ENCODE results near the gene DOCK3.
"Not testable (repeated sequence)": the region's sequence is repeated elsewhere in the genome, so short reads cannot be mapped to it uniquely, and the experiment has no call there.

Gene DOCK3

GRCh38 chr3:50961386-50961785 is 286.7 kb downstream of the DOCK3 start:
- Mint-ChIP-seq H3K27ac (ENCODE audit: low read depth) (no peak overlapping the region), H3K27me3 (peaks cover 46% of the 10 kb centered on the region), H3K36me3 (ENCODE audit: insufficient read depth) (no peaks in the 10 kb centered on the region), H3K4me3 (no peak overlapping the region), H3K9me3 (no peaks in the 10 kb centered on the region), H3K4me1 (no peaks in the 10 kb centered on the region)
- ATAC-seq (replicated peaks; ENCODE audit: extremely low read depth, poor library complexity, severe bottlenecking) (no peak), DNase-seq (ENCODE audit: low spot score in 2 of 2) (no peak)

DNA sequence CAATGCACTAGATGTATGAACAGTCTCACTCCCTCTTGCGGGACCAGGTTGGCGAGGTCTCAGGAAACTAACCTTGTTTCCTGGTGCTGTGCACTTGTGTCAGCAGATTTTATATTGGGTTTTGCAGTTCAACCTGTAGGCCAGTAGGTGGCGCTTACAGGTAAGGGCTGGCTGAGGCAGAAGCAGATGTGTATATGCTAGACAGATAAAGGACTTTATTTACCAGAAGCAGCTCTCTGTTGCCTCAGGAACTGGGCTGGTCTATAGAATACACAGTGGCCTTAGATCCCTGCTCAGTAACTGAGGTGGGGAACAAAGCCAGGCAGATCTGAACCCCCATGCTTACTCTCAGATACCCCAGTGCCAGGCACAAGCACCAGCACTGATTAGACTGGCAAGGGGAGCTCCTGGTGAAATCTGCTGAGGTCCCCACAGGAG is 296.8 kb downstream of the DOCK3 start:
- Mint-ChIP-seq H3K36me3 (ENCODE audit: insufficient read depth) (no peaks in the 10 kb centered on the region), H3K27me3 (no peaks in the 10 kb centered on the region), H3K27ac (ENCODE audit: low read depth) (peak overlapping the region; percentile 44), H3K4me3 (no peak overlapping the region), H3K4me1 (peaks cover 18% of the 10 kb centered on the region), H3K9me3 (no peaks in the 10 kb centered on the region)
- DNase-seq (ENCODE audit: low spot score in 2 of 2) (peak; percentile 33 to 58), ATAC-seq (replicated peaks; ENCODE audit: extremely low read depth, poor library complexity, severe bottlenecking) (peak; percentile 76)

GRCh38 chr3:50972029-50972428 is 297.3 kb downstream of the DOCK3 start:
- H3K27me3 Mint-ChIP-seq, result no peaks in the 10 kb centered on the region
- H3K9me3 Mint-ChIP-seq, result no peaks in the 10 kb centered on the region
- ATAC-seq (replicated peaks; ENCODE audit: extremely low read depth, poor library complexity, severe bottlenecking), result peak; percentile 26
- peak overlapping the region; percentile 44 for H3K27ac Mint-ChIP-seq (ENCODE audit: low read depth)
- peaks cover 18% of the 10 kb centered on the region for H3K4me1 Mint-ChIP-seq
- no peak for DNase-seq (ENCODE audit: low spot score in 2 of 2)
- H3K4me3 Mint-ChIP-seq, result no peak overlapping the region
- H3K36me3 Mint-ChIP-seq (ENCODE audit: insufficient read depth), result no peaks in the 10 kb centered on the region

- not testable (repeated sequence) for H3K27ac Mint-ChIP-seq (ENCODE audit: low read depth); DNase-seq (ENCODE audit: low spot score in 2 of 2)
These were observed 303.9 kb downstream of the DOCK3 start for GRCh38 chr3:50978586-50978985.

GRCh38 chr3:50978991-50979667 is 304.4 kb downstream of the DOCK3 start:
- Mint-ChIP-seq H3K4me3 (no peak overlapping the region), H3K9me3 (peaks cover 4% of the 10 kb centered on the region), H3K27ac (ENCODE audit: low read depth) (no peak overlapping the region), H3K36me3 (ENCODE audit: insufficient read depth) (no peaks in the 10 kb centered on the region), H3K27me3 (no peaks in the 10 kb centered on the region), H3K4me1 (peaks cover 9% of the 10 kb centered on the region)
- ATAC-seq (replicated peaks; ENCODE audit: extremely low read depth, poor library complexity, severe bottlenecking) (no peak), DNase-seq (ENCODE audit: low spot score in 2 of 2) (no peak)

More at GRCh38 chr3:50978586-50978985, 303.9 kb downstream of the DOCK3 start:
- ATAC-seq (replicated peaks; ENCODE audit: extremely low read depth, poor library complexity, severe bottlenecking); H3K9me3 Mint-ChIP-seq; H3K4me3 Mint-ChIP-seq; H3K36me3 Mint-ChIP-seq (ENCODE audit: insufficient read depth); H3K4me1 Mint-ChIP-seq; H3K27me3 Mint-ChIP-seq: not testable (repeated sequence)

- ATAC-seq (replicated peaks; ENCODE audit: extremely low read depth, poor library complexity, severe bottlenecking) (no peak), DNase-seq (ENCODE audit: low spot score in 2 of 2) (no peak)
- Mint-ChIP-seq H3K9me3 (peaks cover 10% of the 10 kb centered on the region), H3K4me1 (peaks cover 9% of the 10 kb centered on the region), H3K4me3 (no peak overlapping the region), H3K27ac (ENCODE audit: low read depth) (no peak overlapping the region), H3K27me3 (no peaks in the 10 kb centered on the region), H3K36me3 (ENCODE audit: insufficient read depth) (no peaks in the 10 kb centered on the region)
These were observed 308.0 kb downstream of the DOCK3 start for GRCh38 chr3:50982540-50983325.

- no peaks in the 10 kb centered on the region for H3K27me3 Mint-ChIP-seq
- no peaks in the 10 kb centered on the region for H3K36me3 Mint-ChIP-seq (ENCODE audit: insufficient read depth)
- H3K9me3 Mint-ChIP-seq, result peaks cover 10% of the 10 kb centered on the region
- H3K4me3 Mint-ChIP-seq, result no peak overlapping the region
- no peak for ATAC-seq (replicated peaks; ENCODE audit: extremely low read depth, poor library complexity, severe bottlenecking)
- DNase-seq (ENCODE audit: low spot score in 2 of 2), result no peak
- H3K27ac Mint-ChIP-seq (ENCODE audit: low read depth), result no peak overlapping the region
- peaks cover 9% of the 10 kb centered on the region for H3K4me1 Mint-ChIP-seq
These were observed 309.2 kb downstream of the DOCK3 start for GRCh38 chr3:50983887-50984286.

- H3K4me3 Mint-ChIP-seq, result no peak overlapping the region
- H3K9me3 Mint-ChIP-seq, result peaks cover 15% of the 10 kb centered on the region
- no peak for DNase-seq (ENCODE audit: low spot score in 2 of 2)
- no peaks in the 10 kb centered on the region for H3K36me3 Mint-ChIP-seq (ENCODE audit: insufficient read depth)
- no peak overlapping the region for H3K27ac Mint-ChIP-seq (ENCODE audit: low read depth)
- H3K27me3 Mint-ChIP-seq, result no peaks in the 10 kb centered on the region
- H3K4me1 Mint-ChIP-seq, result no peaks in the 10 kb centered on the region
- ATAC-seq (replicated peaks; ENCODE audit: extremely low read depth, poor library complexity, severe bottlenecking), result no peak
These were observed 311.2 kb downstream of the DOCK3 start for GRCh38 chr3:50985893-50986292.

- ATAC-seq (replicated peaks; ENCODE audit: extremely low read depth, poor library complexity, severe bottlenecking) (no peak), DNase-seq (ENCODE audit: low spot score in 2 of 2) (no peak)
- H3K4me3 Mint-ChIP-seq, result no peak overlapping the region
- H3K27me3 Mint-ChIP-seq, result no peaks in the 10 kb centered on the region
- peaks cover 19% of the 10 kb centered on the region for H3K9me3 Mint-ChIP-seq
- no peaks in the 10 kb centered on the region for H3K36me3 Mint-ChIP-seq (ENCODE audit: insufficient read depth)
- no peak overlapping the region for H3K27ac Mint-ChIP-seq (ENCODE audit: low read depth)
- H3K4me1 Mint-ChIP-seq, result no peaks in the 10 kb centered on the region
These were observed 312.0 kb downstream of the DOCK3 start for GRCh38 chr3:50986726-50987125.

DNA sequence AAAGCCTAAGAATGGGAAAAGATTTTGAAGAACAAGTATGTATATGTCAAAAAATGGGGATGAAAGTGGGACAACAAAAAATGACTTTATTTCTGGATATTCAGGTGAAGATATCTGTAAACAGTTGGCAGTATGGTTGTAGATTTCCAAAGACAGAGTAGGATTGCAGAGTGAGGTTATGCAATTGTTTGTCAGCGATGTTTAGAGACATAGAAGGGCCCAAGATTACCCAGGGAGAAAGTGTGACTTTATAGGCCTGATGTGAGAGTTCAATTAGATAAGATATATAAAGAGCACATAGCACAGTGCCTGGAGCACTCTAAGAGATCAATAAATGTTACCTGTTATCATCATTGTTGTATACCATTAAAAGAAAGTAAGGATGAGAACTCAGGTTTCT is 319.8 kb downstream of the DOCK3 start:
- Mint-ChIP-seq H3K9me3 (peaks cover 12% of the 10 kb centered on the region), H3K4me1 (peaks cover 11% of the 10 kb centered on the region), H3K27me3 (no peaks in the 10 kb centered on the region), H3K27ac (ENCODE audit: low read depth) (no peak overlapping the region), H3K4me3 (no peak overlapping the region), H3K36me3 (ENCODE audit: insufficient read depth) (no peaks in the 10 kb centered on the region)
- no peak for DNase-seq (ENCODE audit: low spot score in 2 of 2)
- ATAC-seq (replicated peaks; ENCODE audit: extremely low read depth, poor library complexity, severe bottlenecking), result no peak

DNA sequence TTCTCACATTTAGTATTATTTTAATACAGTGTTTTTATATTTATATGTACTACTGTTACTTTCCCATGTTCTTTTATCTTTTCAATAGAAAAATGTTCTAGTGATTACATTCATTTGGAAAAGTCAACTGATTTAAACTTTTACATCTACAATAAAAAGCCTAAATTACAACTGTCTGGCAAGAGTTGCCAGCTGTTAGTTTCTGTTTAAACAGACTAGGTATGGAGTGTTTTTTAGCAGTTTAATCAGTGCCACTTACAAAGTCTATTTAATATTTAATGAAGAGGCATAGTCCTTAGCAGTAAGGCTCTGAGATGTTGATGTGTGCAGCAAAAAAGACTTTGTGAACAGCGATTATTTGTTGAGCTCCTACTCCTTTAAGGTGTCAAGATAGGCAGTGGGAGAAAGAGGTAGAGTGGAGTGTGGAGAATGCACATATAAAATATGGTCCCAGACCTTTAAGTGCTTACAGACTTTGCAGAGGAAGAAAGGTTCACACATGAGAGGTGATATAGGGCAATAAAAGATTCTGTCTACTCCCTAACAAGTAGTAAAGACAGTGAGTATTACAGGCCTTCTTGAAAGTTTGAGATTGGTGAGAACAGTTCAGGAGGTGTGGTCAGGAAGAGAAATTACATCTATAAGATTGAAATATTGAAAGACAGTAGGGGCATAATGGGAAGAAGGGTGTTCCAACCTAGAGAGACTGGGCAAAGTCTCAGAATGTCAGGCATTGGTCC is 320.5 kb downstream of the DOCK3 start:
- Mint-ChIP-seq H3K4me1 (peaks cover 11% of the 10 kb centered on the region), H3K27me3 (no peaks in the 10 kb centered on the region), H3K27ac (ENCODE audit: low read depth) (peak overlapping the region; percentile 49), H3K36me3 (ENCODE audit: insufficient read depth) (no peaks in the 10 kb centered on the region), H3K9me3 (peaks cover 9% of the 10 kb centered on the region), H3K4me3 (no peak overlapping the region)
- DNase-seq (ENCODE audit: low spot score in 2 of 2) (no peak), ATAC-seq (replicated peaks; ENCODE audit: extremely low read depth, poor library complexity, severe bottlenecking) (no peak)

DNA sequence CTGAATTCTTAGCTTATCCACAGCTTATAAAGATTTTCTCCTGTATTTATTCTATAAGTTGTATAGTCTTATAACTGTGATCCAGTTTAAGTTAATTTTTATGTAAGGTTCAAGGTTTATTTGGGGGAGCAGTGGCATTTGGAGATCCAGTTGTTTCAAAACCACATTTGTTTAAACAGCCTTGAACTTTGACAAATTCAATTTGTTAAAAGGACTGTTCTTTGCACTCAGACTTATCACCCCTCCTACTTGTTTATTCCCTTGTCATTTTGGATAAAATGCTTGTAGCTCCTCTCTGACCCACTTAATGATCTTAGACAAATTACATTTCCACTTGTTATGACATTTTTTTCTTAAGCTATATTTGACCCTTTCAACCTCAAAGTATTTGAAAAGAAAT is 327.8 kb downstream of the DOCK3 start:
- H3K36me3 Mint-ChIP-seq (ENCODE audit: insufficient read depth), result no peaks in the 10 kb centered on the region
- H3K9me3 Mint-ChIP-seq, result no peaks in the 10 kb centered on the region
- no peak overlapping the region for H3K27ac Mint-ChIP-seq (ENCODE audit: low read depth)
- DNase-seq (ENCODE audit: low spot score in 2 of 2), result no peak
- peaks cover 10% of the 10 kb centered on the region for H3K4me1 Mint-ChIP-seq
- ATAC-seq (replicated peaks; ENCODE audit: extremely low read depth, poor library complexity, severe bottlenecking), result no peak
- H3K4me3 Mint-ChIP-seq, result no peak overlapping the region
- no peaks in the 10 kb centered on the region for H3K27me3 Mint-ChIP-seq
